Suprapubic skin (tissue), 4 donors: Measurements from ENCODE around the gene SESN3. TPM values are rescaled to one million over a fixed set of nuclear protein-coding genes. Genes with fewer than 3 reads are reported as not detected.

Experiments used
- DNase-seq, 2 donors: peaks; one replicate each; pipeline ENCODE4 v3.0.0-alpha.2; 2019; ENCODE audit warnings: low spot score in 2 of 2
- H3K27ac ChIP-seq: fragments of 200-600 bp; sonication (generic); one replicate; pipeline ENCODE4 v1.5.1; 2019
- H3K27me3 ChIP-seq: fragments of 200-600 bp; sonication (generic); one replicate; pipeline ENCODE4 v1.5.1; 2019
- H3K36me3 ChIP-seq: fragments of 200-600 bp; sonication (generic); one replicate; pipeline ENCODE4 v1.5.1; 2019
- H3K4me1 ChIP-seq: fragments of 200-600 bp; sonication (generic); one replicate; pipeline ENCODE4 v1.5.1; 2019
- H3K4me3 ChIP-seq: fragments of 200-600 bp; sonication (generic); one replicate; pipeline ENCODE4 v1.5.1; 2019; ENCODE audit warnings: mild to moderate bottlenecking
- H3K9me3 ChIP-seq: fragments of 200-600 bp; sonication (generic); one replicate; pipeline ENCODE4 v1.5.1; 2019
- EP300 ChIP-seq: sonication (generic); formaldehyde crosslinking; IDR thresholded peaks from one replicate; pipeline ENCODE4 v1.6.1; 2017; ENCODE audit warnings: antibody characterized with exemption
- POLR2A ChIP-seq, 2 donors: fragments of 450-650 bp; IDR thresholded peaks; one replicate each; pipeline ENCODE4 v1.6.1; 2017; ENCODE audit warnings: antibody characterized with exemption in 2 of 2, mild to moderate bottlenecking in 2 of 2, moderate library complexity in 2 of 2
- POLR2AphosphoS5 ChIP-seq, 3 donors: sonication (generic); formaldehyde crosslinking; IDR thresholded peaks; one replicate each; pipeline ENCODE4 v1.6.1; 2017; ENCODE audit warnings: antibody characterized with exemption in 3 of 3
- WGBS: methylation state at CpG from one replicate; pipeline ENCODE4 v1.1.5; 2018; 5-methylcytosine and 5-hydroxymethylcytosine counted together
- total RNA-seq, 4 donors: library from RNA; depleted of rRNA; stranded (reverse); fragments of >200 nt; gene quantifications; one replicate each; pipeline ENCODE4 v1.1.0, GENCODE V29; 2016
- TF ChIP-seq, protein P1 (sequence below), 2 donors: fragments of 200-600 bp in 1 of 2; fragments of 450-650 bp in 1 of 2; sonication (generic) in 1 of 2; IDR thresholded peaks; one replicate each; pipeline ENCODE4 v1.5.1; 2016 to 2019; ENCODE audit warnings: antibody characterized with exemption in 2 of 2, mild to moderate bottlenecking in 1 of 2, moderate library complexity in 1 of 2

The SESN3 gene
- total RNA-seq, 4 donors from 2014 or later = 27.6 to 41.0 (median 32.1) TPM

DNA sequence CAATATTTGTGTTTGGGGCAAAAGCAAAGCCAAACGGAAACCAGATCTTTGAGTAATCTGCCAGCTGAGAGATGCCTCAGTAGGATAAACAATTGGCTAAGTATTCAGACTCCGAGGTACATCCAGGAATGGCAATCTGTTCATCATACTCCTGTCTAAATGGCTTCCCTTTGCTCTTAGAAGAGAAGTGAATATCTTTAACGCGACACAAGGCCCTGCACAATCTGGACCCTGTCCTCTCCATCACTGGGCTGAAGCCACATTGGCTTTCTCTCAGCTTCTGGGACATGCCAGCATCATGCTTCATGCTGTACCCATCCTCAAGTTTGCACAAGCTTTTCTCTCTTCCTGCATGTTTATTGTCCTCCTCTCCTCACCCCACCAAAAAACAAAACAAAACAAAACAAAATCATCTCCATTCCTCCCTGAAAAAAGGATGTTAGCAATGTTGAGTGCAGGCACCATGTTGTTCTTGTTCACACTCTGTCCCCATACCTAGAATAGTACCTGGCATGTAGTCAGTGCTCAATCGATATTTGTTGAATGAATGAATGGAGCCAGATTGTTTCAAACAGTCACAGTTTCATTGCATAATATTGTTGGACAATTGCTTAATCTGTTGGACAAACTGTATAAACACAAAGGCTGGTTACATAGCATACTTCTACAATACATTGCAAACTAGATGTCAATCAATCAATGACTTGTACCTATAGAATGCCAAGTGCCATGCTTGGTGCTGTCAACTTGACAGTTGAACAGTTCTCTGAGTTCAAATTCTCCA, 38.2 kb upstream of the SESN3 start:
- 84% methylated on average over 5 of the region's 5 CpGs for WGBS
- no peak overlapping the region for H3K27ac ChIP-seq
- no peak for DNase-seq
- TF ChIP-seq, protein P1, sequence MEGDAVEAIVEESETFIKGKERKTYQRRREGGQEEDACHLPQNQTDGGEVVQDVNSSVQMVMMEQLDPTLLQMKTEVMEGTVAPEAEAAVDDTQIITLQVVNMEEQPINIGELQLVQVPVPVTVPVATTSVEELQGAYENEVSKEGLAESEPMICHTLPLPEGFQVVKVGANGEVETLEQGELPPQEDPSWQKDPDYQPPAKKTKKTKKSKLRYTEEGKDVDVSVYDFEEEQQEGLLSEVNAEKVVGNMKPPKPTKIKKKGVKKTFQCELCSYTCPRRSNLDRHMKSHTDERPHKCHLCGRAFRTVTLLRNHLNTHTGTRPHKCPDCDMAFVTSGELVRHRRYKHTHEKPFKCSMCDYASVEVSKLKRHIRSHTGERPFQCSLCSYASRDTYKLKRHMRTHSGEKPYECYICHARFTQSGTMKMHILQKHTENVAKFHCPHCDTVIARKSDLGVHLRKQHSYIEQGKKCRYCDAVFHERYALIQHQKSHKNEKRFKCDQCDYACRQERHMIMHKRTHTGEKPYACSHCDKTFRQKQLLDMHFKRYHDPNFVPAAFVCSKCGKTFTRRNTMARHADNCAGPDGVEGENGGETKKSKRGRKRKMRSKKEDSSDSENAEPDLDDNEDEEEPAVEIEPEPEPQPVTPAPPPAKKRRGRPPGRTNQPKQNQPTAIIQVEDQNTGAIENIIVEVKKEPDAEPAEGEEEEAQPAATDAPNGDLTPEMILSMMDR (IDR thresholded peaks at IDR 0.05) = no peak
- TF ChIP-seq POLR2A (IDR thresholded peaks at IDR 0.05) (no peak), EP300 (no peak), POLR2AphosphoS5 (IDR thresholded peaks at IDR 0.05) (no peak)
- H3K9me3 ChIP-seq = no peaks in the 10 kb centered on the region
- no peak overlapping the region for H3K4me3 ChIP-seq
- no peaks in the 10 kb centered on the region for H3K27me3 ChIP-seq
- H3K4me1 ChIP-seq = peaks cover 18% of the 10 kb centered on the region
- H3K36me3 ChIP-seq = no peaks in the 10 kb centered on the region

DNA sequence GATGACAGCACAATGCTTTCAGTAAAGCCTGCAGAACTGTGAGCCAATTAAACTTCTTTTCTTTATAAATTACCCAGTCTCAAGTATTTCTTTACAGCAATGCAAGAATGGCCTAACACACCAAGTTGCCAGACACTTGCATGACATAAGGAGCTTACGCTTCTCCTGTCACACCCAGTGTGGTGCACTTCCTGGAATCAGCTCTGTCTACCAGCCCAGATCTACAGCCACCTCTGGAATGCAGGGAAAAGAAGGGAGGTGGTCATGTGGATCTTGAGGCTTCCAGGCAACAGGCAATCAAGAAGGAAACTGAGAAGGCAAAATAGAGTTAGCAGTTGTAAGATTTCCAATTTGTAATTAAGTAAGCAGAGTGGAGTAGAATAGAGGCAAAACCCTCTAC, 37.4 kb upstream of the SESN3 start:
- H3K4me3 ChIP-seq = no peak overlapping the region
- no peak overlapping the region for H3K27ac ChIP-seq
- 88% methylated on average over 1 of the region's 1 CpG for WGBS
- no peaks in the 10 kb centered on the region for H3K27me3 ChIP-seq
- DNase-seq = no peak
- H3K36me3 ChIP-seq = no peaks in the 10 kb centered on the region
- peaks cover 18% of the 10 kb centered on the region for H3K4me1 ChIP-seq
- TF ChIP-seq EP300 (no peak), POLR2AphosphoS5 (IDR thresholded peaks at IDR 0.05) (no peak), POLR2A (IDR thresholded peaks at IDR 0.05) (no peak)
- TF ChIP-seq, protein P1 (IDR thresholded peaks at IDR 0.05) = no peak
- no peaks in the 10 kb centered on the region for H3K9me3 ChIP-seq

DNA sequence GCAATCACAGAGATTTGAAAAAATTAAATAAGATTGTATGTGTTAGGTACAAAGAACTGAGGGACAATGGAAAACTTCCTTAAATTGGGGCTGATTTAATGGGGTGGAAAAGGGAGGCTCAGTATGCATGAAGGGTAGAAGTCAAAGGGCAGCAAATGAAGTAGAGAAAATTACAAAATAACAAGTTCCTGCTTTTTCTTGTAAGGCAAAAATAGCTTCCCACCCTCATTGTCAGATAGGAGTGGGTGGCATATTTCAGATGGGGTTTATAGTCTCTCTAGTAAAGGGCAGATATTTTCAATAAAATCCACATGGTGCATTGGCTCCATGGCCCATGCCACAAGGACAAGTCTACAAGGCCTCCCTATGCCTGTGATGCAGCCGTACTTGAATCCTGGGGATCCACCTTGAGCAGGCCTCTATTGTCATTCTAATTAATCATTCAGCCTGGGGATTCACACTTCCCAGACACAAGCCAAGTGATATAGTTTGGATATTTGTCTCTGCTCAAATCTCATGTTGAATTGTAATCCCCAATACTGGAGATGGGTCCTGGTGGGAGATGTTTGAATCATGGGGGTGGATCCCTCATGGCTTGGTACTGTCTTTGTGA, 36.7 kb upstream of the SESN3 start:
- Histone ChIP-seq H3K4me1 (peaks cover 18% of the 10 kb centered on the region), H3K36me3 (no peaks in the 10 kb centered on the region), H3K27ac (peak overlapping the region; percentile 22), H3K9me3 (no peaks in the 10 kb centered on the region), H3K4me3 (no peak overlapping the region), H3K27me3 (no peaks in the 10 kb centered on the region)
- no peak for DNase-seq
- no peak for TF ChIP-seq POLR2AphosphoS5 (IDR thresholded peaks at IDR 0.05)
- no peak for TF ChIP-seq EP300
- no peak for TF ChIP-seq POLR2A (IDR thresholded peaks at IDR 0.05)
- TF ChIP-seq, protein P1 (IDR thresholded peaks at IDR 0.05) = no peak
- WGBS = 83% methylated on average over 1 of the region's 1 CpG

DNA sequence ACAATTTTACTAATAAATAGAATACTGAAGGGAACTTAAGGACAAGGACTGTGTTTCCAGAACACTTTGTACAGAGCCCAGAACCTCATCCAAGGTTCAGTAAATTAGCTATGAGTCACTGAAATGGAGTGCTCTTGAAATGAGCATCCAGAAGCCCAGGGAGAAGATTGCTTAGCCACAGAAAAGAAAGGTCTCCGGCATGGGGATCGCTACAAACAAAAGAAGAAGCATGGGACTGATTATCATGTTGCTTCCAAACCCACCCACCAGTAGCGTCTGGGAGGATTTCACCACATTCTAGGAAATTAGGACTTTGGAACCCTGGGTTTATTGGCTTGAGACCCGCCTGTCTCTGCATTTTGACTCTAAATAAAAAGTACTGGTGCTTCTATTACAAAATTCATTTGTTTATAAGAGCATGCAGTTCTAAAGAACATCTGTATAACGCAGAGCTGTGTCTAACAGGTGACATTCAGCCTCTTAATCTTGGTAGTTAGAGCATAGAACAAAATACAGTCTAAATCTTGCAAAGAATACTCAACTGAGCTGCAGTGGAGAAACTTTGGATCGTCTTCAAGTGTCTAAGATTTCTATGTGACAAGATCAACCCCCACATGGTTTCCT, 35.9 kb upstream of the SESN3 start:
- Histone ChIP-seq H3K9me3 (no peaks in the 10 kb centered on the region), H3K4me1 (peaks cover 18% of the 10 kb centered on the region), H3K27me3 (no peaks in the 10 kb centered on the region), H3K36me3 (no peaks in the 10 kb centered on the region), H3K27ac (peak overlapping the region; percentile 74), H3K4me3 (no peak overlapping the region)
- WGBS = 78% methylated on average over 6 of the region's 6 CpGs
- TF ChIP-seq POLR2AphosphoS5 (IDR thresholded peaks at IDR 0.05) (peak in 1 of 3 donors; percentile 43), POLR2A (IDR thresholded peaks at IDR 0.05) (no peak), EP300 (no peak)
- TF ChIP-seq, protein P1 (IDR thresholded peaks at IDR 0.05) = no peak
- DNase-seq = no peak

- Histone ChIP-seq H3K27me3 (no peaks in the 10 kb centered on the region), H3K27ac (no peak overlapping the region), H3K4me3 (no peak overlapping the region), H3K9me3 (no peaks in the 10 kb centered on the region), H3K36me3 (no peaks in the 10 kb centered on the region), H3K4me1 (peaks cover 18% of the 10 kb centered on the region)
- WGBS = 76% methylated on average over 8 of the region's 8 CpGs
- DNase-seq = no peak
- TF ChIP-seq EP300 (no peak), POLR2A (IDR thresholded peaks at IDR 0.05) (no peak), POLR2AphosphoS5 (IDR thresholded peaks at IDR 0.05) (no peak)
- TF ChIP-seq, protein P1 (IDR thresholded peaks at IDR 0.05) = no peak
Observed at GRCh38 chr11:95264881-95265280, 33.9 kb upstream of the SESN3 start.
